Loucy (cell line): Measurements from ENCODE around the gene IMPACT.

Source experiments
- H2AFZ ChIP-seq: fragments of 200-600 bp; sonication (generic); 2 replicates; pipeline ENCODE4 v1.6.0; 2016; ENCODE audit warnings: antibody characterized with exemption, mild to moderate bottlenecking, low read length, moderate library complexity
- H3F3A ChIP-seq: fragments of 200-600 bp; 2 replicates; pipeline ENCODE4 v1.6.0; 2016; ENCODE audit warnings: antibody characterized with exemption, low read depth, mild to moderate bottlenecking
- H3K27me3 ChIP-seq: fragments of 200-600 bp; sonication (generic); 2 replicates; pipeline ENCODE4 v1.6.1; 2014; ENCODE audit warnings: low read length, mild to moderate bottlenecking; ENCODE audit not compliant: insufficient read depth, poor library complexity, severe bottlenecking
- H3K36me3 ChIP-seq: fragments of 200-600 bp; sonication (generic); 2 replicates; pipeline ENCODE4 v1.6.1; 2016; ENCODE audit warnings: low read length; ENCODE audit not compliant: insufficient read depth
- H3K4me1 ChIP-seq: fragments of 200-600 bp; sonication (generic); 2 replicates; pipeline ENCODE4 v1.5.1; 2014; ENCODE audit warnings: low read length, mild to moderate bottlenecking; ENCODE audit not compliant: insufficient read depth, poor library complexity, severe bottlenecking
- H3K4me2 ChIP-seq: fragments of 200-600 bp; sonication (generic); 2 replicates; pipeline ENCODE4 v1.6.0; 2014; ENCODE audit warnings: antibody characterized with exemption, low read length, low read depth, mild to moderate bottlenecking; ENCODE audit not compliant: poor library complexity, severe bottlenecking
- H3K4me3 ChIP-seq: fragments of 200-600 bp; sonication (generic); 2 replicates; pipeline ENCODE4 v1.5.1; 2014; ENCODE audit warnings: low read length, mild to moderate bottlenecking, mixed read lengths; ENCODE audit not compliant: poor library complexity, severe bottlenecking
- H3K79me2 ChIP-seq: fragments of 200-600 bp; sonication (generic); 2 replicates; pipeline ENCODE4 v1.6.1; 2014; ENCODE audit warnings: low read length; ENCODE audit not compliant: insufficient read depth
- H3K9ac ChIP-seq: fragments of 200-600 bp; sonication (generic); 2 replicates; pipeline ENCODE4 v1.6.0; 2014; ENCODE audit warnings: mild to moderate bottlenecking, low read depth, low read length, moderate library complexity; ENCODE audit not compliant: poor library complexity, severe bottlenecking
- H3K9me2 ChIP-seq: fragments of 200-600 bp; sonication (generic); replicated peaks from 2 replicates; pipeline ENCODE4 v1.6.1; 2016; ENCODE audit warnings: low read depth, low read length, mixed read lengths
- H3K9me3 ChIP-seq: fragments of 200-600 bp; sonication (generic); 2 replicates; pipeline ENCODE4 v1.6.1; 2014; ENCODE audit warnings: mild to moderate bottlenecking, antibody characterized with exemption, low read length, low read depth; ENCODE audit not compliant: insufficient read depth
- H4K20me1 ChIP-seq: fragments of 200-600 bp; sonication (generic); 2 replicates; pipeline ENCODE4 v1.6.0; 2014; ENCODE audit warnings: antibody characterized with exemption, low read length, mild to moderate bottlenecking; ENCODE audit not compliant: insufficient read depth, poor library complexity, severe bottlenecking
- CTCF ChIP-seq: fragments of 200-600 bp; sonication (generic); conservative IDR thresholded peaks from 2 replicates; pipeline ENCODE4 v1.5.1; 2014; ENCODE audit warnings: mild to moderate bottlenecking, antibody characterized with exemption, low read length
- EZH2phosphoT487 ChIP-seq: fragments of 200-600 bp; IDR thresholded peaks from 2 replicates; pipeline ENCODE4 v1.6.1; 2018; ENCODE audit warnings: antibody characterized with exemption, mild to moderate bottlenecking, moderate library complexity, borderline replicate concordance

IMPACT gene

GRCh38 chr18:24462838-24463775 is 36.6 kb downstream of the IMPACT start:
- Histone ChIP-seq H3K9ac (no peak overlapping the region), H3K9me2 (no peaks in the 10 kb centered on the region), H3K27me3 (no peaks in the 10 kb centered on the region), H3K9me3 (peaks cover 4% of the 10 kb centered on the region; the same call in 1 of the 2 replicates), H3K36me3 (no peaks in the 10 kb centered on the region; the same call in 1 of the 2 replicates), H3F3A (no peaks in the 10 kb centered on the region), H4K20me1 (no peaks in the 10 kb centered on the region), H3K79me2 (no peaks in the 10 kb centered on the region), H3K4me3 (no peak overlapping the region), H3K4me2 (no peak overlapping the region), H3K4me1 (peaks cover 34% of the 10 kb centered on the region), H2AFZ (peak overlapping the region; percentile 13)
- TF ChIP-seq CTCF (no peak), EZH2phosphoT487 (no peak)

GRCh38 chr18:24465486-24465885 is 39.0 kb downstream of the IMPACT start:
- Histone ChIP-seq H3K9me3 (no peaks in the 10 kb centered on the region), H3K27me3 (no peaks in the 10 kb centered on the region), H2AFZ (no peak overlapping the region), H3K4me2 (no peak overlapping the region), H3K4me1 (peaks cover 27% of the 10 kb centered on the region), H3F3A (no peaks in the 10 kb centered on the region), H3K36me3 (no peaks in the 10 kb centered on the region), H3K4me3 (no peak overlapping the region), H3K79me2 (no peaks in the 10 kb centered on the region), H3K9ac (no peak overlapping the region), H4K20me1 (no peaks in the 10 kb centered on the region), H3K9me2 (no peaks in the 10 kb centered on the region)
- TF ChIP-seq CTCF (no peak), EZH2phosphoT487 (no peak)

DNA sequence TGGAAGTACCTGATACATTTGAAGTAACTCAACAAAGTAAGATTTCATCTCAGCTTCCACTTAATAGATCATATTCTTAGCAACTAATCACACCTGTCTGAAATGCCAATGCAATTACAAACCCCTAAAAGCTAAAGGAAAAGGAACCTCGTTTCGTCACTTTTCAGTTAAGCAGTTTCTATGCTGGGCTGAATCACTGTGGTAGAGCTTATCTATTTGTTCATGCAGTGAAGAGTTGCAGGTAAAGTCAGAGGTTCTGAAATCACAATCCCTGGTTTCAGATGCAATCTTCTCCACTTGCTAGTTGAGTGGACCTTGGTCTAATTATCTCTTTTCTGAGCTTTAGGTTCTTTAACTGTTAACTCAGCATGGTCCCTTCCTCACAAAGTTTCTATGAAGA is 40.3 kb downstream of the IMPACT start:
- H3F3A ChIP-seq, result no peaks in the 10 kb centered on the region
- no peak overlapping the region for H3K9ac ChIP-seq
- H3K9me2 ChIP-seq, result no peaks in the 10 kb centered on the region
- H3K36me3 ChIP-seq, result no peaks in the 10 kb centered on the region
- H3K4me1 ChIP-seq, result peaks cover 16% of the 10 kb centered on the region
- H3K4me3 ChIP-seq, result no peak overlapping the region
- H4K20me1 ChIP-seq, result no peaks in the 10 kb centered on the region
- H3K27me3 ChIP-seq, result no peaks in the 10 kb centered on the region
- no peak overlapping the region for H2AFZ ChIP-seq
- TF ChIP-seq CTCF (no peak), EZH2phosphoT487 (no peak)
- H3K9me3 ChIP-seq, result no peaks in the 10 kb centered on the region
- H3K79me2 ChIP-seq, result no peaks in the 10 kb centered on the region
- no peak overlapping the region for H3K4me2 ChIP-seq
